HG02943 (cell line): Measurements from ENCODE around the gene ESYT2.

ENCODE experiments used
- ATAC-seq: cut with Tn5 transposase; IDR thresholded peaks from one replicate; pipeline ENCODE4 v1.9.1; 2021; ENCODE audit warnings: mild to moderate bottlenecking, low read depth, moderate library complexity; ENCODE audit not compliant: unreplicated experiment

ESYT2 gene

DNA sequence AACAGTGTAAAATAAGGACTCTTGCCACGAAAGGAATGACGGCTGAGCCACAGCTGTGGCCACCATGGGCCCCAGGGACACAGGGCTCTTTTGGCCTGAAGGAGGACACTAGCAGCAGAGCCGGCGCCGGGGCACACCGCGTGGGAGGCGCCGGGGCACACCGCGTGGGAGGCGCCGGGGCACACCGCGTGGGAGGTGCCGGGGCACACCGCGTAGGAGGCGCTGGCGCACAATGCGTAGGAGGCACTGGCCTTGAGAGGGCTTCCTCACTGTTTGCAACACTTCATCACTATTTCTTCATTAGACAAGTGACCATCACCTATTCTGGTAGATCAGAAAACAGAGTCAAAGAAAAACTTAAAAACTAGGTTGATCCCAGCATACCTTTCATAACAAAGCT is 23.4 kb downstream of the ESYT2 start:
- ATAC-seq: no peak

DNA sequence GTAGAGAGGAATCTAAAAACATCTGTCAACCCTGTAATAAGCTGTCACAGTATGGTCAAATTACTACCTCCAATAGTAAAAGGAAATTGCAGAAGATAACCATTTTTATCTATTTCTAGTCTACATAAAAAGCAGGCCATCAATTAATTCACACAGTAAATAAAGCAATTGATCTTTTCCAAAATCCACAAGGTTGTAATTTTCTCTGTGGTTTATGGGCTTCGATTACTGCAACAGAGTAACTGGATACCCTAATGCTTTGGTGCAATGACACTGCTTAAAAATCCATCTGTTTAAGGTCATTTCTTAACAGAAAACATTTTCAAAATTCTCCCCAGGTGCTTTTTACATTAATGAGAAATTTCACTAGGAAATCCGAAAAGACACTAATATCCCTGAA is 23.9 kb downstream of the ESYT2 start:
- no peak for ATAC-seq

DNA sequence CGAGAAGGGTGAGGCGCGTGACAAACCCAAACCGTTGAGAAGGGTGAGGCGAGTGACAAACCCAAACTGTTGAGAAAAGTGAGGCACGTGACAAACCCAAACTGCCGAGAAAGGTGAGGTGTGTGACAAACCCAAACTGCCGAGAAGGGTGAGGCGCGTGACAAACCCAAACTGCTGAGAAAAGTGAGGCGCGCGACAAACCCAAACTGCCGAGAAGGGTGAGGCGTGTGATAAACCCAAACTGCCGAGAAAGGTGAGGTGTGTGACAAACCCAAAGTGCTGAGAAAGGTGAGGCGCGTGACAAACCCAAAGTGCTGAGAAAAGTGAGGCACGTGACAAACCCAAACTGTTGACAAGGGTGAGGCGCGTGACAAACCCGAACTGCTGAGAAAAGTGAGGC is 25.0 kb downstream of the ESYT2 start:
- no peak for ATAC-seq

DNA sequence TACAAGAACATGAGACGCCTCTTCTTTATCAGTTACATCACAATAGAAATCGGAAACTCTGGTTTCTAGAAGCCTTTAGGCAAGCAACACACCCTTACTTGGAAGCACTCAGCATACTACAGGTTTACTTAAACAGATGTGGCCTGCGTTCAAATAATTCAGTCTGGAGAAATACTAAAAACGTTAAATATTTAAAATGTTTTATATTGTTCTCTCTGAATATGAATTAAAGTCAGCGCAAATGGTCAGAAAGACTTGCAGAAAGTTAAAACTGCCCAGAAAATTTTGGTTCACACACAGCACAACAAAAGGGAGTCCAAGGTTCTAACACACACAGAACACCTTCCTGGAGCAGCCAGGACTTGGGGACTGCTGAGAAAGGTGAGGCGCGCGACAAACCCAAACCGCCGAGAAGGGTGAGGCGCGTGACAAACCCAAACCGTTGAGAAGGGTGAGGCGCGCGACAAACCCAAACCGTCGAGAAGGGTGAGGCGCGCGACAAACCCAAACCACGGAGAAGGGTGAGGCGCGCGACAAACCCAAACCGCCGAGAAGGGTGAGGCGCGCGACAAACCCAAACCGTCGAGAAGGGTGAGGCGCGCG is 25.8 kb downstream of the ESYT2 start:
- ATAC-seq: no peak

DNA sequence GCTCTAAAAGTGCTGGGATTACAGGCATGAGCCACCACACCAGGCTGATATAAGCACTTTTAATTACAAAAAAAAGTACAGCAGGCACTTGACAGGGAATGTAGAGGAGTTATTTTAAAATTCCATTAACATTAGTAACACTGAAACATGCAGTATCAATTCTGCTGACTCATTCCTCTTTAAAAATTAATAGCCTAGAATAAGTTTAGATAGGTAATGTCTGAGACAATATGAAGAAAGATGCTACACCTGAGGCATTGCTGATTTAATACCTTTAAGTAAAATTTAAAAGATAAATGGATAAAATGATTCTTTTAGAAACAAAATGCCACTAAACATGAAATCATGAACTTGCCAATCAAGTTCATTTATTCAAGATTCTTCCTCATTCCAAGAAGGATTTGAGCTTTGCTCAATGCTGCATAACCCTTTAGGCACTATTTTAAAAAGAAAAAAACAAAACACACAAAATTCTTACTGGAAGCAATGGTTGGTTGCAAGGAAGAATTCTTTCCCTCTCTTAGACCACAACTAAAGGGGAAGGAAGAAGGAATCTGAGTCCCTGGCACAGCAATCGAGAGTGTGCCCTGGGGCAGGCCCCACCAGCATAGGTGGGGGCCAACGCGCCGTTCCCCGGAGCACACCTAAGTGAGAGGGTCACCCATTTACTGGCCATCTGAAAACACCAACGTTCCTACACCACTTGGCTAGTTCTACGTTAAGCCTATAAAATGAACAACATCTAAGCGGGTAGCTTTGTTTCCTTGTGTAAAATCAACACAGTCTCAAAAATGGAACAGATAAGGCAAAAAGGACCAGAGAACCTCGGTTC is 26.6 kb downstream of the ESYT2 start:
- no peak for ATAC-seq

GRCh38 chr7:158798741-158799140 is 30.6 kb downstream of the ESYT2 start:
- no peak for ATAC-seq

- no peak for ATAC-seq
Measured at GRCh38 chr7:158796667-158797066, 32.6 kb downstream of the ESYT2 start.

- no peak for ATAC-seq
Measured at GRCh38 chr7:158795272-158795671, 34.0 kb downstream of the ESYT2 start.

DNA sequence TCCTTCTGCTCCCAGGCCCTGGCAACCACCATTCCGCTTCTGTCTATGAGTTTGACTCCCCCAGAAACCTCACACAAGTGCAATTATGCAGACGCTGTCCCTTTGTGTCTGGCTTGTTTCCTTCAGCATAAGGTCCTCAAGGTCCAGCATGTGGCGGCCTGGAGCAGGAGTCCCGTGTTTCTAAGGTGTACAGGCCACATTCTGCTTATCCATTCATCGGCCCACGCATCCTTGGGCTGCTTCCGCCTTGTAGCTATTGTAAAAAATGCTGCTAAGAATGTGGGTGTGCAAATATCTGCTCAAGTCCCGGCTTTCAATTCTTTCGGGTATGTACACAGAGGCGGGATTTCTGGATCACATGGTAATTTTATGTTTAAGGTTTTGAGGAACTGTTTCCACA is 38.2 kb downstream of the ESYT2 start:
- ATAC-seq: no peak

GRCh38 chr7:158789842-158790241 is 39.5 kb downstream of the ESYT2 start:
- ATAC-seq: no peak

DNA sequence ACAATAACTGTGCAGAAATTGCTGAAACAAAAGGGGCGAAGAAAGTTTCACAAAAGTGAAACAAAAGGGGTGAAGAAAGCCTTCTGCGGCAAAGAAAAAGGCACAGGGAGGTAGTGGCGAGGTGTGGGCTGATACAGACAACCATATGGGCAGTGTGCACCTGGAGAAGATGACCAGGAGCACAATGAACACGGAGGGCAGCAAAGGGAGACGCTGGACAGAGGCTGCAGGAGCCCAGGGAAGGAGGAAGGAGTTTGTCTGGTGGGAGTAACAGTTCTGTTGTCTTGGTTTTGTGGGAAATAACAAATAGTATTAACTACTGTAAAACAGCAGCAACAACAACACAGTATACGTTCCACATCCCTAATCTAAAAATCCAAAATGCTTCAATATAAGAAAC is 42.4 kb downstream of the ESYT2 start:
- no peak for ATAC-seq

DNA sequence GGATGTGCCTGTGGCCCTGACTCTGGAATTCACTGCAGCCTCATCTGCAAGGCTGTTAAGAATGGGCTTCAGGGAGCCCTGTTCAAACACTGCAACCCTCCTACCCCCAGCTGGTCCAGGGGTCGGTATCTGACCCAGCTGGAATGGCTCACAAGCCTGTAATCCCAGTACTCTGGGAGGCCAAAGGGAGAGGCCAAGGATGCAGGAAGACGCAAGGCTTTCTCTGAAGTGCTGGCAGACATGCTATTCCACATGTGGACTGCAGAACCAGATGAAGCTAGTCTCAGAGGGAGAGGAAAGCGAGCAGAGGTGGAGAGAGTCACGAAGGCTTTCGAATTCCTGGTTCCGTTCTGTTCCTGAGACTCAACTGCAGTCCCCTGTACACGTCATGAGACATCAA is 45.0 kb downstream of the ESYT2 start:
- no peak for ATAC-seq

DNA sequence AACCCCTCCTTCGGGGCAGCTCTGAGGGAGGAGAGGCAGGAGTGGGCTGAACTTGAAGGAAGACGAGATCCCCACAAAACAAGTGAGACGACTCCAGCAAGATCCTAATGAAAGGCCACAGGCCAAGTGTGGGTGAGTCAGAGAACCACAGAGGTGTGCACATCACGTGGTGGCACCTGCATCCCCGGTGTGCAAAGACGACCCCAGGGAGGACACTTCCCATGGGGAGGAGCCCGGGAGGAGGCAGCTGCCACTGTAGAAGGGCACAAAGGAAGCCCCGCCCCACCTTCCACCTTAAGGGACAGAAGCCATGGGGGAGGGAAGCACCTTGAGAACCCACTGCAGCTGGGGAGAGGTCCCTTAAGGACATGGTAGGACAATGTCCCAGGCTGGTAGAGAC is 45.7 kb downstream of the ESYT2 start:
- ATAC-seq: no peak

- no peak for ATAC-seq
Measured at GRCh38 chr7:158782761-158783401, 46.4 kb downstream of the ESYT2 start.

DNA sequence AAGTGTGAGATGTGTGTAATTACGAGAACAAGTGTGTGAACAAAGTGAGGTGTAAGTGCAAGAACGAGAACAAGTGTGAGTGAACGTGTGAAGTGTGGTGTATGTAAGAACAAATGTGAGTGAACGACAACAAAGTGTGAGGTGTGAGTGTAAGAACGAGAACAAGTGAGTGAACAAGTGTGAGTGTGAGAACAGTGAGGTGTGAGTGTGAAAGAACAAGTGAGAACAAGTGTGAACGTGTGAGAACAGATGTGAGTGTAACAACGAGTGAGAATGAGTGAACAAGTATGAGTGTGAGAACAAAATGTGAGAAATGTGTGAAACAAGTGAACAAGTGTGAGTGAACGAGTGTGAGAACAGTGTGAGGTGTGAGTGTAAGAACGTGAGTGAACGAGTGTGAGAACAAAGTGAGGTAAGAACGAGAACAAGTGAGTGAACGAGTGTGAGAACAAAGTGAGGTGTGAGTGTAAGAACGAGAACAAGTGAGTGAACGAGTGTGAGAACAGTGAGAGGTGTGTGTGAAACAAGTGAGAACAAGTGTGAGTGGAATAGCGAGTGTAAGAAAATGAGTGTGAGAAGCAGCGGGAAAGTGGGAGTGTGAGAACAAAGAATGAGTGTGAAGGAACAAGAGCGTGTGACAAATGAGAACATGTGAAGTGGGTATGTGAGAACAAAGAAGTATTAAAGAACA is 47.2 kb downstream of the ESYT2 start:
- no peak for ATAC-seq

GRCh38 chr7:158781217-158781973 is 47.9 kb downstream of the ESYT2 start:
- ATAC-seq: no peak

DNA sequence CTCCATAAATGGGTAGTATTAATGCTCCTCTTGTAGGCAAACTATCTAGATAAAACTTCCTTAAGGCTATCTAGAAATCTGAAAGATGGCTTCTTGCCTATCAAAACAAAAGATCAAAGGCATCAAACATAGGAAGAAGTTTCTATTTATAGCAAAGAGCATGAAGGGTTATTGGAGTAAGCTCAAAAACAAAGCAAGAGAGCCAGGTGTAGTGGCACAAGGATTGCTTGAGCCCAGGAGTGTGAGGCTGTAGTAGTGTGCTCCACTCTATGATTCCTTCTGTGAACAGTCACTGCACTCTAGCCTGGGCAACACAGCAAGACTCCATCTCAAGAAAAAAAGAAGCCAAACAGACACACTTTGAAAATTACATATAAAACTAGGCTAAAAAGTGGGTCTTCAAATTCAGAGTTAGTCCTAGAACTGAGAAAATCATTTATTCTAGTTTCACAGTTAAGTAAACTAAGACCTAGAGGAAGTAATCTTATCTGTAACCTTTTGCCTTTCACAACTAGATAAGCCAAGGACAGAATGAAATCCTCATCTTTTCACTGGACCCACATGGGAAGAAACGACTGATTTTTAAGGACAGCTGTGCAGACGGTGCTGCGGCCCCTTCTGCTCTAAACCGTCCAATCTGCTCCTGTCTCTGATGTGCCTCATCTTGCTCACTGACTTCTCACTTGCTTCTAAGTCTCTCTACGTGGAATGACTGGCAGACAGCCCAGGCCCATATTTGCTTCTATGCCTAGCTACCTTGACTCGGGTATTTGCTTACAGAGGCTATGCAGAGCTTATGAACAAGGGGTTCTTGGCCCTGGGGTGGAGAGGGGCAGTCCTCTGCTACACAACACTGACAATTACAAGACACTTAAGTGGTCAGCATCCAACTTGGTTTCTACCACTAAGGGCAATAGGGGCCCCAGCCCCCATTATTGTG is 50.0 kb downstream of the ESYT2 start:
- ATAC-seq: no peak

DNA sequence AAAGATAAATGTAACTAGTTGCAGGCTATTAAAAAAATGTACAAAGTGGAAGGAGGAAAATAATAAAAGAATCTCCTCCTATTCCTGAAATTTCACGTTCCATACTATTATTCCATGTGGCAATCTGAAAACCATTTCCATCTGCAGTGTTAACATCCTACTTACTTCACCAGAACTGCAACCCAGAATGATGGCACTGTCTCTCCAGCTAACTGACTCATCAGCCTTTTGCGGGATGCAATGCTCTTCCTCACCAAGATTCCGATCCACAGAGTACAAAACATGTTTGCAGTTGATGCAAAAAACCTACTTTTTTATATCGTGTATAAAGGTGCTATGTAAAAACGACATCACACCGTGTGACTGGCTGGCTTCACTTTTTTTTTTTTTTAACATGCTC is 50.8 kb downstream of the ESYT2 start:
- no peak for ATAC-seq

DNA sequence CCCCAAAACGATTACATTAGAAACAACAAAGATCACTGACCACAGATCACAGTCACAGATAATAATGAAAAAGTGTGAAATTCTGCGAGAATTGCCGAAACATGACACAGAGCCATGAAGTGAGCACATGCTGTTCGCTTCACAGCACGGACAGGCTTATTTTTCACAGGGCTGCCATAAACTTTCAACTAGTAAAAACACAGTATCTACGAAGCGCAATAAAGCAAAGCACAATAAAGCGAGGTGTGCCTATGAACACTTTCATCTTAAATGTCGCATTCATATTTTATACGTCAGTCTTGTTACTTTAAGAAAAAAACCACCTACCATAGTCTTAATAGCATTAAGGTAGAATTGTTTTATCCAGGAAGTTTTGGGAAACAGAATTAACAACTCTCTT is 51.5 kb downstream of the ESYT2 start:
- ATAC-seq: no peak
